Body of pancreas (tissue), 4 donors: Measurements from ENCODE around the gene ASIC5. TPM values are rescaled to one million over a fixed set of nuclear protein-coding genes. Genes with fewer than 3 reads are reported as not detected.

ENCODE experiments used
- ATAC-seq: fragments of 150-250 bp; one replicate; pipeline ENCODE4 v1.9.1; 2016
- DNase-seq, 4 donors: peaks; one replicate each; pipeline ENCODE4 v3.0.0-alpha.2; 2019
- H3K27ac ChIP-seq, 4 donors: fragments of 200-600 bp; sonication (generic); 1 replicate in 3 of 4; 2 replicates in 1 of 4; pipeline versions ENCODE4 v1.5.1 to v1.6.1; 2016 to 2019; ENCODE audit warnings: mild to moderate bottlenecking in 1 of 4, mixed read lengths in 1 of 4, moderate library complexity in 1 of 4
- H3K27me3 ChIP-seq, 2 donors: fragments of 200-600 bp; sonication (generic); one replicate each; pipeline ENCODE4 v1.6.0; 2016; ENCODE audit warnings: mild to moderate bottlenecking in 1 of 2
- H3K36me3 ChIP-seq, 2 donors: fragments of 200-600 bp; sonication (generic); replicated peaks in 1 of 2; 2 replicates each; pipeline ENCODE4 v1.5.1; 2016; ENCODE audit warnings: low read depth in 2 of 2; ENCODE audit not compliant: insufficient read depth in 1 of 2
- H3K4me1 ChIP-seq: fragments of 200-600 bp; sonication (generic); one replicate; pipeline ENCODE4 v1.6.0; 2016
- H3K4me3 ChIP-seq, 2 donors: fragments of 200-600 bp; sonication (generic); 1 replicate in 1 of 2; 2 replicates in 1 of 2; pipeline ENCODE4 v1.5.1; 2016 to 2019
- H3K9me3 ChIP-seq, 3 donors: fragments of 200-600 bp; sonication (generic); 1 replicate in 2 of 3; 2 replicates in 1 of 3; pipeline ENCODE4 v1.5.1; 2016
- CTCF ChIP-seq, 7 experiments: fragments of 450-650 bp in 4 of 7; fragments of 200-600 bp in 3 of 7; sonication (generic) in 3 of 7; IDR thresholded peaks; one replicate each; pipeline ENCODE4 v1.5.1; 2016 to 2019; ENCODE audit warnings: antibody characterized with exemption in 7 of 7
- POLR2A ChIP-seq, 3 donors: fragments of 450-650 bp; IDR thresholded peaks; one replicate each; pipeline ENCODE4 v1.6.1; 2016; ENCODE audit warnings: antibody characterized with exemption in 3 of 3, mild to moderate bottlenecking in 2 of 3
- WGBS, 2 donors: methylation state at CpG; one replicate each; pipeline ENCODE4 v1.1.5; 2017; 5-methylcytosine and 5-hydroxymethylcytosine counted together
- intact Hi-C: fragments of 100-400 bp; cut with DNase I; formaldehyde crosslinking; loops from one replicate; pipeline ENCODE4 v1.15.1; 2023
- total RNA-seq, 2 donors: library from RNA; depleted of rRNA; stranded (reverse); fragments of >200 nt; gene quantifications; one replicate each; pipeline ENCODE4 v1.1.0, GENCODE V29; 2016

ASIC5 gene
- total RNA-seq, 2 donors from 2014 or later: not detected

- intact Hi-C loops: no loop called here
Measured at GRCh38 chr4:155877971-155878370, 11.9 kb upstream of the ASIC5 start.

DNA sequence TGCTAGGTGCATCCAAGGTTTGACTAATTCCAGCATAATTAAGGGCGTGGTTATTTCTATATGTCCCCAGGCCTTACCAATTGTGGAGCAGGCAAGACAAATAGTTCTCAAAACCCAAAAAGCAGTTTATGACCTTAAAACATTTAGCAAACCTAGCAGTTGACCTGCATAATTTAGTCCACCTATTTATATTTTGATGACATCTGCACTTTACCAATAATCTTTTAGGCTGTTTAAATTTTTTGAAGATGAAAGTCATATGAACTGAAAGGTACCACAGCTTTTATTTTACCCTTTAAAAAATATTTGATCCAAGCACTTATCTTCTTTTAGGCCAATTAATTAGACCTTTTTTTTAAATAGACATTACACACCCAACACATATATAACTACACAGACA is 9.8 kb upstream of the ASIC5 start:
- Histone ChIP-seq H3K4me1 (peaks cover 1% of the 10 kb centered on the region), H3K4me3 (no peak overlapping the region), H3K9me3 (no peaks in the 10 kb centered on the region), H3K36me3 (no peaks in the 10 kb centered on the region), H3K27me3 (no peaks in the 10 kb centered on the region), H3K27ac (no peak overlapping the region)
- TF ChIP-seq POLR2A (IDR thresholded peaks at IDR 0.05): no peak
- TF ChIP-seq CTCF (IDR thresholded peaks at IDR 0.05): no peak
- ATAC-seq (no peak), DNase-seq (no peak)
- 41 to 61% methylated on average over 1 of the region's 1 CpG for WGBS, 2 donors
- intact Hi-C loops: no loop called here

More at GRCh38 chr4:155877971-155878370, 11.9 kb upstream of the ASIC5 start:
- WGBS, 2 donors: 79 to 82% methylated on average over 3 to 4 of the region's 4 CpGs
- DNase-seq (no peak), ATAC-seq (no peak)
- no peak overlapping the region for H3K27ac ChIP-seq
- H3K4me1 ChIP-seq: peaks cover 6% of the 10 kb centered on the region
- no peaks in the 10 kb centered on the region for H3K9me3 ChIP-seq
- H3K4me3 ChIP-seq: no peak overlapping the region
- no peaks in the 10 kb centered on the region for H3K27me3 ChIP-seq
- H3K36me3 ChIP-seq: no peaks in the 10 kb centered on the region
- no peak for TF ChIP-seq CTCF (IDR thresholded peaks at IDR 0.05)
- TF ChIP-seq POLR2A (IDR thresholded peaks at IDR 0.05): no peak

- no peak for DNase-seq
- 31 to 33% methylated on average over 2 of the region's 2 CpGs for WGBS, 2 donors
Measured at GRCh38 chr4:155855897-155856296, 10.2 kb downstream of the ASIC5 start.

DNA sequence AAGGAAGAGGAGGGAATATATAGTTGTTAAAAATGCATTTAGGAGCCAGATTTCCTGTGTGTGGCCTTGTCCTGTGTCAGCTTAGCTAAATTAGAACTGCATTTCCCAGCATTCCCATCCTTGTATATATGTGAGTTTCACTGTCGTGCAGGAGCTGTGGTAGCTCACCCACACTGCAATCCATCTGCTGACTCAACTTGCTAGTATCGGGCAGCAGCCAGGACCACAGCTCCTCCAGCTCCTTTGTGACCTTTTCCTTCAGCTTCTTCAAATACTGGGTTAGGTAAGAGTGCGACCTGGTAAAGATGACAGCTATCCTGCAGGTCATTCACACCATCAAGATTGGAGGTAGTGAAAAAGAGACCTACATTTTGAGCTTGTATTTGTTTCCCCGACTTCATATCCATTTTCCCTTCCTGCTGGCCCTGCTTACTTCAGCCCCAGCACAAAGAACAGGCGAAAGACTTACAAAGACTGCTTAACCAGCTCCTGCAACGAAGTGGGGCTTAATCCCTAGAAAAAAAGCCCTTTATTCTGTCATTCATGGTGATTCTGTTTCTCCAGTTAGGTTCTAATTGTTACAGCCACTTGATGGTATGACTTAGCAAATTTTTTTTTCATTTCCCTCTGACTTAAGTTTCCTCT is 11.4 kb downstream of the ASIC5 start:
- TF ChIP-seq CTCF (IDR thresholded peaks at IDR 0.05): no peak
- TF ChIP-seq POLR2A (IDR thresholded peaks at IDR 0.05): no peak

More at GRCh38 chr4:155855897-155856296, 10.2 kb downstream of the ASIC5 start:
- H3K27ac ChIP-seq: no peak overlapping the region
- no peaks in the 10 kb centered on the region for H3K27me3 ChIP-seq
- TF ChIP-seq POLR2A (IDR thresholded peaks at IDR 0.05): no peak
- TF ChIP-seq CTCF (IDR thresholded peaks at IDR 0.05): no peak
- ATAC-seq: no peak
- H3K4me3 ChIP-seq: no peak overlapping the region
- H3K4me1 ChIP-seq: no peaks in the 10 kb centered on the region
- intact Hi-C loops: no loop called here
- H3K9me3 ChIP-seq: no peaks in the 10 kb centered on the region
- no peaks in the 10 kb centered on the region for H3K36me3 ChIP-seq

GRCh38 chr4:155853189-155853588 is 12.9 kb downstream of the ASIC5 start:
- no peak overlapping the region for H3K27ac ChIP-seq
- H3K4me1 ChIP-seq: no peaks in the 10 kb centered on the region
- intact Hi-C loops: no loop called here
- 87 to 95% methylated on average over 3 of the region's 3 CpGs for WGBS, 2 donors
- H3K4me3 ChIP-seq: no peak overlapping the region
- no peak for ATAC-seq
- no peaks in the 10 kb centered on the region for H3K36me3 ChIP-seq
- H3K27me3 ChIP-seq: no peaks in the 10 kb centered on the region
- TF ChIP-seq CTCF (IDR thresholded peaks at IDR 0.05) (no peak), POLR2A (IDR thresholded peaks at IDR 0.05) (no peak)
- no peaks in the 10 kb centered on the region for H3K9me3 ChIP-seq
- DNase-seq: no peak

More for the DNA sequence above, 11.4 kb downstream of the ASIC5 start:
- Histone ChIP-seq H3K9me3 (no peaks in the 10 kb centered on the region), H3K4me3 (no peak overlapping the region), H3K4me1 (no peaks in the 10 kb centered on the region), H3K27ac (no peak overlapping the region), H3K36me3 (no peaks in the 10 kb centered on the region), H3K27me3 (no peaks in the 10 kb centered on the region)
- intact Hi-C loops: no loop called here
- DNase-seq: no peak
- no peak for ATAC-seq
- 66% methylated on average over 6 of the region's 6 CpGs for WGBS, 2 donors
